Tibial nerve (tissue), 4 donors: Measurements from ENCODE around the gene FFAR4. TPM values are rescaled to one million over a fixed set of nuclear protein-coding genes. Genes with fewer than 3 reads are reported as not detected.

ENCODE experiments used
- DNase-seq, 2 donors: peaks; one replicate each; pipeline ENCODE4 v3.0.0-alpha.2; 2019; ENCODE audit warnings: low spot score in 2 of 2
- H3K27ac ChIP-seq, 4 donors: fragments of 200-600 bp; sonication (generic) in 3 of 4; one replicate each; pipeline ENCODE4 v1.5.1; 2017 to 2019; ENCODE audit warnings: mild to moderate bottlenecking in 1 of 4
- H3K27me3 ChIP-seq, 2 donors: fragments of 200-600 bp; sonication (generic) in 1 of 2; one replicate each; pipeline versions ENCODE4 v1.5.1 to v1.6.0; 2017 to 2019
- H3K36me3 ChIP-seq, 3 donors: fragments of 200-600 bp; sonication (generic); one replicate each; pipeline ENCODE4 v1.5.1; 2018 to 2019
- H3K4me1 ChIP-seq, 4 donors: fragments of 200-600 bp; sonication (generic) in 3 of 4; one replicate each; pipeline ENCODE4 v1.5.1; 2017 to 2019
- H3K4me3 ChIP-seq, 4 donors: fragments of 200-600 bp; sonication (generic) in 3 of 4; one replicate each; pipeline ENCODE4 v1.5.1; 2017 to 2019; ENCODE audit warnings: mild to moderate bottlenecking in 1 of 4, moderate library complexity in 1 of 4
- H3K9me3 ChIP-seq, 4 donors: fragments of 200-600 bp; sonication (generic) in 3 of 4; one replicate each; pipeline ENCODE4 v1.5.1; 2017 to 2019
- CTCF ChIP-seq, 5 experiments: fragments of 200-600 bp in 3 of 5; fragments of 450-650 bp in 2 of 5; sonication (generic) in 3 of 5; IDR thresholded peaks; one replicate each; pipeline ENCODE4 v1.5.1; 2016 to 2019; ENCODE audit warnings: antibody characterized with exemption in 5 of 5, mild to moderate bottlenecking in 3 of 5, moderate library complexity in 2 of 5
- EP300 ChIP-seq, 2 donors: sonication (generic); formaldehyde crosslinking; IDR thresholded peaks; one replicate each; pipeline ENCODE4 v1.6.1; 2017; ENCODE audit warnings: antibody characterized with exemption in 2 of 2, mild to moderate bottlenecking in 1 of 2
- POLR2A ChIP-seq, 2 donors: fragments of 450-650 bp; IDR thresholded peaks; one replicate each; pipeline ENCODE4 v1.6.1; 2017; ENCODE audit warnings: antibody characterized with exemption in 2 of 2, mild to moderate bottlenecking in 2 of 2, moderate library complexity in 2 of 2
- WGBS, 2 donors: methylation state at CpG; one replicate each; pipeline ENCODE4 v1.1.5; 2018; 5-methylcytosine and 5-hydroxymethylcytosine counted together
- total RNA-seq, 4 donors: library from RNA; depleted of rRNA; stranded (reverse); fragments of >200 nt; gene quantifications; one replicate each; pipeline ENCODE4 v1.1.0, GENCODE V29; 2016

The FFAR4 gene
- total RNA-seq, 4 donors from 2014 or later = 0.39 to 1.5 (median 0.97) TPM

- peaks cover 0 to 26% (median 6%) of the 10 kb centered on the region in 4 donors for H3K4me1 ChIP-seq
- no peaks in the 10 kb centered on the region for H3K36me3 ChIP-seq
- H3K4me3 ChIP-seq = peak overlapping the region in 1 of 4 donors; percentile 56
- TF ChIP-seq EP300 (IDR thresholded peaks at IDR 0.05) (no peak), CTCF (IDR thresholded peaks at IDR 0.05) (no peak), POLR2A (IDR thresholded peaks at IDR 0.05) (no peak)
- no peak overlapping the region for H3K27ac ChIP-seq
- no peaks in the 10 kb centered on the region for H3K9me3 ChIP-seq
- WGBS, 2 donors = 79 to 82% methylated on average over 4 of the region's 4 CpGs
- H3K27me3 ChIP-seq = peaks cover 0 to 29% of the 10 kb centered on the region in 2 donors
- DNase-seq = no peak
Observed at GRCh38 chr10:93599778-93600177, 33.3 kb downstream of the FFAR4 start.

GRCh38 chr10:93600446-93601145 lies 34.1 kb downstream of the FFAR4 start:
- Histone ChIP-seq H3K4me3 (peak overlapping the region in 3 of 4 donors; percentile 22 to 56 (median 29)), H3K27ac (peak overlapping the region in 1 of 4 donors; percentile 59), H3K4me1 (peaks cover 0 to 26% (median 6%) of the 10 kb centered on the region in 4 donors), H3K36me3 (no peaks in the 10 kb centered on the region), H3K9me3 (no peaks in the 10 kb centered on the region), H3K27me3 (peaks cover 0 to 29% of the 10 kb centered on the region in 2 donors)
- peak in 1 of 2 donors; percentile 12 for DNase-seq
- TF ChIP-seq POLR2A (IDR thresholded peaks at IDR 0.05) (no peak), CTCF (IDR thresholded peaks at IDR 0.05) (no peak), EP300 (IDR thresholded peaks at IDR 0.05) (no peak)
- 12 to 33% methylated on average over 18 to 26 of the region's 60 CpGs for WGBS, 2 donors

GRCh38 chr10:93601146-93601773 lies 34.8 kb downstream of the FFAR4 start, which contains the start of gene RBP4:
Gene RBP4 (minus strand): TSS chr10:93601235. CDS start chr10:93601028, 207 bp downstream.
- TF ChIP-seq POLR2A (IDR thresholded peaks at IDR 0.05) = no peak
- no peak for TF ChIP-seq CTCF (IDR thresholded peaks at IDR 0.05)
- TF ChIP-seq EP300 (IDR thresholded peaks at IDR 0.05) = no peak
- Histone ChIP-seq H3K9me3 (no peaks in the 10 kb centered on the region), H3K36me3 (no peaks in the 10 kb centered on the region), H3K27ac (peak within 1 kb of the TSS in 1 of 4 donors; percentile 59), H3K4me3 (peak within 1 kb of the TSS in 3 of 4 donors; percentile 22 to 56 (median 29)), H3K4me1 (peaks cover 0 to 26% (median 6%) of the 10 kb centered on the region in 4 donors), H3K27me3 (peaks cover 0 to 29% of the 10 kb centered on the region in 2 donors)
- 1 to 4% methylated on average over 20 to 22 of the region's 63 CpGs for WGBS, 2 donors
- no peak for DNase-seq

GRCh38 chr10:93601774-93602162 lies 35.3 kb downstream of the FFAR4 start:
- Histone ChIP-seq H3K4me3 (peak overlapping the region in 1 of 4 donors; percentile 56), H3K36me3 (no peaks in the 10 kb centered on the region), H3K9me3 (no peaks in the 10 kb centered on the region), H3K27ac (no peak overlapping the region), H3K27me3 (peaks cover 0 to 29% of the 10 kb centered on the region in 2 donors), H3K4me1 (peaks cover 0 to 26% (median 6%) of the 10 kb centered on the region in 4 donors)
- 11 to 12% methylated on average over 7 of the region's 7 CpGs for WGBS, 2 donors
- TF ChIP-seq POLR2A (IDR thresholded peaks at IDR 0.05) (no peak), EP300 (IDR thresholded peaks at IDR 0.05) (no peak), CTCF (IDR thresholded peaks at IDR 0.05) (no peak)
- DNase-seq = no peak

GRCh38 chr10:93603023-93603422 lies 36.6 kb downstream of the FFAR4 start:
- no peak overlapping the region for H3K4me3 ChIP-seq
- H3K36me3 ChIP-seq = no peaks in the 10 kb centered on the region
- H3K9me3 ChIP-seq = no peaks in the 10 kb centered on the region
- TF ChIP-seq EP300 (IDR thresholded peaks at IDR 0.05) = no peak
- TF ChIP-seq POLR2A (IDR thresholded peaks at IDR 0.05) = no peak
- no peak for TF ChIP-seq CTCF (IDR thresholded peaks at IDR 0.05)
- WGBS, 2 donors = 89 to 96% methylated on average over 2 of the region's 2 CpGs
- H3K27ac ChIP-seq = no peak overlapping the region
- H3K4me1 ChIP-seq = peaks cover 0 to 26% (median 6%) of the 10 kb centered on the region in 4 donors
- DNase-seq = no peak
- H3K27me3 ChIP-seq = peaks cover 0 to 29% of the 10 kb centered on the region in 2 donors
